Endothelial cell of umbilical vein (primary cell): ENCODE measurements around the gene DHFR. TPM values are rescaled to one million over a fixed set of nuclear protein-coding genes. Genes with fewer than 3 reads are reported as not detected.
"Not testable (repeated sequence)": the region's sequence is repeated elsewhere in the genome, so short reads cannot be mapped to it uniquely, and the experiment has no call there.

Source experiments
- BruUV-seq: library from RNA; stranded (reverse); fragments of 400-500 nt; replicated peaks from 2 replicates; lab custom pipeline; 2021; lab: Mats Ljungman, UMichigan
- CTCF ChIA-PET: fragments of 300-600, 350-600 bp; sonication (Branson Sonifier 250); formaldehyde crosslinking; loops from one replicate; lab custom pipeline; 2021; ENCODE audit warnings: antibody characterized with exemption, inconsistent platforms; lab: Charles Lee
- POLR2A ChIA-PET: fragments of 300-600, 350-600 bp; sonication (Branson Sonifier 250); formaldehyde crosslinking; loops from one replicate; lab custom pipeline; 2021; ENCODE audit warnings: antibody characterized with exemption, inconsistent platforms; lab: Charles Lee
- DNase-seq: peaks from one replicate; pipeline ENCODE4 v3.0.0-alpha.2; 2011; ENCODE audit warnings: low read depth, low spot score
- FAIRE-seq: peaks from 2 replicates; lab custom pipeline; 2011; peaks lifted over from hg19 to GRCh38; lab: Jason Lieb, UNC
- H2AFZ ChIP-seq: 2 replicates; pipeline ENCODE4 v1.6.0; 2012; ENCODE audit warnings: low read depth, low read length, control low read depth, inconsistent platforms
- H3K27ac ChIP-seq: 2 replicates; pipeline ENCODE4 v1.5.1; 2011; ENCODE audit warnings: low read depth, mild to moderate bottlenecking, control low read depth, low read length, moderate library complexity; ENCODE audit not compliant: insufficient read depth
- H3K27me3 ChIP-seq, 2 experiments: 2 replicates each; pipeline versions ENCODE4 v1.6.0 to v1.6.1; 2011; ENCODE audit warnings: low read length in 2 of 2, mixed read lengths in 1 of 2; ENCODE audit not compliant: control insufficient read depth in 2 of 2, insufficient read depth in 2 of 2
- H3K36me3 ChIP-seq, 2 experiments: 2 replicates in 1 of 2; 3 replicates in 1 of 2; pipeline ENCODE4 v1.5.1; 2011; ENCODE audit warnings: low read length in 2 of 2, mild to moderate bottlenecking in 1 of 2, moderate library complexity in 1 of 2; ENCODE audit not compliant: control insufficient read depth in 2 of 2, insufficient read depth in 2 of 2; ENCODE audit errors: extremely low read depth in 1 of 2
- H3K4me1 ChIP-seq: 3 replicates; pipeline ENCODE4 v1.5.1; 2011; ENCODE audit warnings: mild to moderate bottlenecking, low read length; ENCODE audit not compliant: control insufficient read depth, insufficient read depth; ENCODE audit errors: extremely low read depth
- H3K4me2 ChIP-seq: 2 replicates; pipeline ENCODE4 v1.6.1; 2011; ENCODE audit warnings: low read length, control low read depth, mixed read lengths; ENCODE audit not compliant: insufficient read depth
- H3K4me3 ChIP-seq, 3 experiments: fragments of 200-600 bp in 1 of 3; sonication (generic), shearing (Covaris generic) in 1 of 3; replicated peaks in 1 of 3; 2 replicates each; pipeline ENCODE4 v1.5.1; 2011 to 2016; ENCODE audit warnings: control low read depth in 3 of 3, low read length in 3 of 3, mild to moderate bottlenecking in 2 of 3, inconsistent platforms in 1 of 3, low read depth in 1 of 3, moderate library complexity in 1 of 3; ENCODE audit not compliant: insufficient read depth in 1 of 3
- H3K79me2 ChIP-seq: 2 replicates; pipeline ENCODE4 v1.6.0; 2012; ENCODE audit warnings: low read length, inconsistent platforms; ENCODE audit not compliant: control insufficient read depth, insufficient read depth
- H3K9ac ChIP-seq: replicated peaks from 2 replicates; pipeline ENCODE3; 2011; ENCODE audit warnings: low read length, control low read depth; ENCODE audit not compliant: insufficient read depth; ENCODE audit errors: extremely low read depth
- H3K9me1 ChIP-seq: replicated peaks from 3 replicates; pipeline ENCODE4 v1.6.0; 2011; ENCODE audit warnings: mild to moderate bottlenecking, low read length; ENCODE audit not compliant: control insufficient read depth, insufficient read depth; ENCODE audit errors: extremely low read depth
- H3K9me3 ChIP-seq: replicated peaks from 2 replicates; pipeline ENCODE4 v1.5.1; 2012; ENCODE audit warnings: low read length, inconsistent platforms; ENCODE audit not compliant: control insufficient read depth, insufficient read depth
- H4K20me1 ChIP-seq: replicated peaks from 2 replicates; pipeline ENCODE3; 2011; ENCODE audit warnings: mild to moderate bottlenecking, low read length; ENCODE audit not compliant: control insufficient read depth, insufficient read depth; ENCODE audit errors: extremely low read depth
- EZH2 ChIP-seq: IDR thresholded peaks from 2 replicates; pipeline ENCODE4 v1.6.1; 2012; ENCODE audit warnings: borderline replicate concordance, low read depth, mild to moderate bottlenecking, moderate library complexity, low read length, inconsistent platforms; ENCODE audit not compliant: severe bottlenecking
- FOS ChIP-seq: IDR thresholded peaks from 2 replicates; pipeline ENCODE4 v1.6.1; 2011; ENCODE audit warnings: mild to moderate bottlenecking, low read length, moderate library complexity, borderline replicate concordance; ENCODE audit not compliant: insufficient read depth
- GATA2 ChIP-seq: IDR thresholded peaks from 2 replicates; pipeline ENCODE4 v1.7.0; 2011; ENCODE audit warnings: low read depth, mild to moderate bottlenecking, moderate library complexity, mixed read lengths, low read length; ENCODE audit not compliant: insufficient read length, insufficient read depth
- JUN ChIP-seq: IDR thresholded peaks from 2 replicates; pipeline ENCODE4 v1.6.1; 2011; ENCODE audit warnings: borderline replicate concordance, low read depth; ENCODE audit not compliant: insufficient read length, insufficient read depth
- MAX ChIP-seq: IDR thresholded peaks from 2 replicates; pipeline ENCODE4 v1.6.1; 2011; ENCODE audit not compliant: insufficient read depth, insufficient read length
- MYC ChIP-seq: IDR thresholded peaks from one replicate; pipeline ENCODE4 v1.6.1; 2011; ENCODE audit warnings: mild to moderate bottlenecking, low read depth, low read length
- POLR2A ChIP-seq: IDR thresholded peaks from 2 replicates; pipeline ENCODE4 v1.6.1; 2012; ENCODE audit warnings: low read depth, mild to moderate bottlenecking, control low read depth, low read length
- POLR2AphosphoS5 ChIP-seq: IDR thresholded peaks from 2 replicates; pipeline ENCODE4 v1.6.1; 2012; ENCODE audit warnings: low read depth, mild to moderate bottlenecking, control low read depth, low read length, moderate library complexity; ENCODE audit not compliant: insufficient read depth
- dilution Hi-C: fragments of 300-500 bp; cut with MboI; formaldehyde crosslinking; loops from one replicate; pipeline ENCODE4 v1.15.0; 2019; ENCODE audit warnings: low sequenced_read_pairs; ENCODE audit not compliant: extremely low pct_ligation_motif_present
- intact Hi-C: fragments of 100-400 bp; cut with micrococcal nuclease; formaldehyde crosslinking; loops from one replicate; pipeline ENCODE4 v1.10.0; 2022
- polyA plus RNA-seq, 4 experiments: library from polyadenylated mRNA; depleted of rRNA in 3 of 4; stranded (reverse) in 3 of 4; unstranded in 1 of 4; fragments of >200 nt; gene quantifications; 2 replicates each; pipeline versions ENCODE4 v1.2.1 to v1.2.3, GENCODE V29; 2011 to 2012; ENCODE audit warnings: missing spikeins in 1 of 4
- total RNA-seq: library from RNA; stranded (reverse); gene quantifications from 2 replicates; pipeline ENCODE4 v1.2.3, GENCODE V29; 2021
- TF ChIP-seq, protein P1 (sequence below), 2 donors: IDR thresholded peaks; 1 replicate in 1 of 2; 2 replicates in 1 of 2; pipeline ENCODE4 v1.5.1; 2011; ENCODE audit warnings: low read length in 2 of 2, mild to moderate bottlenecking in 2 of 2, moderate library complexity in 2 of 2, control low read depth in 1 of 2, inconsistent platforms in 1 of 2, low read depth in 1 of 2; ENCODE audit not compliant: insufficient read depth in 1 of 2; ENCODE audit errors: extremely low read depth in 1 of 2

Gene DHFR
- total and polyA plus RNA-seq, 2 donors (not counting 3 experiments of a cell fraction or from before 2014, with no cell fraction given) = 17.6 to 35.8 TPM

- Histone ChIP-seq H3K9ac (no peak overlapping the region), H3K4me2 (no peak overlapping the region), H3K9me3 (no peaks in the 10 kb centered on the region), H2AFZ (no peak overlapping the region), H3K36me3 (no peaks in the 10 kb centered on the region), H3K27me3 (no peaks in the 10 kb centered on the region), H3K79me2 (no peaks in the 10 kb centered on the region), H3K9me1 (no peaks in the 10 kb centered on the region), H3K4me1 (no peaks in the 10 kb centered on the region), H3K27ac (no peak overlapping the region), H3K4me3 (no peak overlapping the region), H4K20me1 (no peaks in the 10 kb centered on the region)
- CTCF ChIA-PET = interaction anchor here (0.7 kb wide), 1 partner anchor 10 kb away, joined by 3 read pairs; no protein-coding TSS in a partner anchor
- dilution Hi-C loops (no loop called here), intact Hi-C loops (no loop called here)
- no peak for FAIRE-seq
- POLR2A ChIA-PET = no interaction called here
- BruUV-seq = no TSS peak
- no peak for TF ChIP-seq FOS
- TF ChIP-seq POLR2AphosphoS5 = no peak
- no peak for TF ChIP-seq MYC
- no peak for TF ChIP-seq JUN
- TF ChIP-seq EZH2 = no peak
- no peak for TF ChIP-seq MAX
- TF ChIP-seq GATA2 = no peak
- TF ChIP-seq POLR2A = no peak
- TF ChIP-seq, protein P1, sequence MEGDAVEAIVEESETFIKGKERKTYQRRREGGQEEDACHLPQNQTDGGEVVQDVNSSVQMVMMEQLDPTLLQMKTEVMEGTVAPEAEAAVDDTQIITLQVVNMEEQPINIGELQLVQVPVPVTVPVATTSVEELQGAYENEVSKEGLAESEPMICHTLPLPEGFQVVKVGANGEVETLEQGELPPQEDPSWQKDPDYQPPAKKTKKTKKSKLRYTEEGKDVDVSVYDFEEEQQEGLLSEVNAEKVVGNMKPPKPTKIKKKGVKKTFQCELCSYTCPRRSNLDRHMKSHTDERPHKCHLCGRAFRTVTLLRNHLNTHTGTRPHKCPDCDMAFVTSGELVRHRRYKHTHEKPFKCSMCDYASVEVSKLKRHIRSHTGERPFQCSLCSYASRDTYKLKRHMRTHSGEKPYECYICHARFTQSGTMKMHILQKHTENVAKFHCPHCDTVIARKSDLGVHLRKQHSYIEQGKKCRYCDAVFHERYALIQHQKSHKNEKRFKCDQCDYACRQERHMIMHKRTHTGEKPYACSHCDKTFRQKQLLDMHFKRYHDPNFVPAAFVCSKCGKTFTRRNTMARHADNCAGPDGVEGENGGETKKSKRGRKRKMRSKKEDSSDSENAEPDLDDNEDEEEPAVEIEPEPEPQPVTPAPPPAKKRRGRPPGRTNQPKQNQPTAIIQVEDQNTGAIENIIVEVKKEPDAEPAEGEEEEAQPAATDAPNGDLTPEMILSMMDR (IDR thresholded peaks at IDR 0.05; ENCODE audit: extremely low read depth in 1 of 2, insufficient read depth in 1 of 2, low read depth in 1 of 2, low read length in 2 of 2) = no peak
- DNase-seq = no peak
Observed at GRCh38 chr5:80584770-80585169, 70.0 kb downstream of the DHFR start.

- dilution Hi-C loops, intact Hi-C loops, H3K4me1 ChIP-seq, H2AFZ ChIP-seq, H3K4me3 ChIP-seq, DNase-seq, H3K27ac ChIP-seq, H3K36me3 ChIP-seq, H3K79me2 ChIP-seq, BruUV-seq, H3K9ac ChIP-seq, H3K27me3 ChIP-seq, FAIRE-seq, H3K9me1 ChIP-seq, H3K9me3 ChIP-seq, H4K20me1 ChIP-seq, CTCF ChIA-PET, H3K4me2 ChIP-seq, POLR2A ChIA-PET: not testable (repeated sequence)
Observed at GRCh38 chr5:80580291-80580690, 74.5 kb downstream of the DHFR start.
